DOHH2 (cell line): ENCODE results near the gene LOX.

Experiments
- H3F3A ChIP-seq: fragments of 200-600 bp; sonication (generic), shearing (Covaris generic); 2 replicates; pipeline ENCODE4 v1.6.0; 2016; ENCODE audit warnings: antibody characterized with exemption, mild to moderate bottlenecking; ENCODE audit not compliant: control insufficient read depth, insufficient read depth
- H3K27ac ChIP-seq: fragments of 200-600 bp; sonication (generic); 2 replicates; pipeline ENCODE4 v1.5.1; 2014; ENCODE audit warnings: low read depth, mild to moderate bottlenecking, low read length, moderate library complexity
- H3K27me3 ChIP-seq: fragments of 200-600 bp; sonication (generic); 2 replicates; pipeline ENCODE4 v1.6.1; 2014; ENCODE audit warnings: mild to moderate bottlenecking, low read length, mixed read lengths; ENCODE audit not compliant: control insufficient read depth
- H3K36me3 ChIP-seq: fragments of 200-600 bp; sonication (generic); 2 replicates; pipeline ENCODE4 v1.6.1; 2014; ENCODE audit warnings: mild to moderate bottlenecking, low read length, moderate library complexity, mixed read lengths; ENCODE audit not compliant: control insufficient read depth
- H3K4me1 ChIP-seq: fragments of 200-600 bp; sonication (generic); 2 replicates; pipeline ENCODE4 v1.6.1; 2014; ENCODE audit warnings: mild to moderate bottlenecking, low read length, mixed read lengths; ENCODE audit not compliant: control insufficient read depth
- H3K4me2 ChIP-seq: fragments of 200-600 bp; sonication (generic); 2 replicates; pipeline ENCODE4 v1.6.0; 2014; ENCODE audit warnings: mild to moderate bottlenecking, low read length, moderate library complexity
- H3K4me3 ChIP-seq: fragments of 200-600 bp; sonication (generic); 2 replicates; pipeline ENCODE4 v1.5.1; 2014; ENCODE audit warnings: mild to moderate bottlenecking, low read length, mixed read lengths
- H3K79me2 ChIP-seq: fragments of 200-600 bp; sonication (generic); 2 replicates; pipeline ENCODE4 v1.6.1; 2014; ENCODE audit warnings: mild to moderate bottlenecking, low read length, mixed read lengths; ENCODE audit not compliant: control insufficient read depth
- H3K9me2 ChIP-seq: fragments of 200-600 bp; sonication (generic); replicated peaks from 2 replicates; pipeline ENCODE4 v1.6.1; 2014; ENCODE audit warnings: mild to moderate bottlenecking, low read length, mixed read lengths; ENCODE audit not compliant: control insufficient read depth
- H3K9me3 ChIP-seq: fragments of 200-600 bp; sonication (generic); 2 replicates; pipeline ENCODE4 v1.6.1; 2014; ENCODE audit warnings: antibody characterized with exemption, low read length, mixed read lengths; ENCODE audit not compliant: control insufficient read depth, insufficient read depth
- H4K20me1 ChIP-seq: fragments of 200-600 bp; sonication (generic); 2 replicates; pipeline ENCODE4 v1.6.0; 2014; ENCODE audit warnings: low read depth, mild to moderate bottlenecking, antibody characterized with exemption, low read length, moderate library complexity; ENCODE audit not compliant: control insufficient read depth, insufficient read depth
- EZH2phosphoT487 ChIP-seq: fragments of 200-600 bp; sonication (generic); IDR thresholded peaks from 2 replicates; pipeline ENCODE4 v1.6.1; 2017; ENCODE audit warnings: borderline replicate concordance, mild to moderate bottlenecking, antibody characterized with exemption, low read length, moderate library complexity, mixed read lengths
- TF ChIP-seq, protein P1 (sequence below): fragments of 200-600 bp; sonication (generic); IDR thresholded peaks from one replicate; pipeline ENCODE4 v1.5.1; 2014; ENCODE audit warnings: antibody characterized with exemption, mild to moderate bottlenecking, low read depth, low read length; ENCODE audit not compliant: poor library complexity, severe bottlenecking

LOX gene, protein sequence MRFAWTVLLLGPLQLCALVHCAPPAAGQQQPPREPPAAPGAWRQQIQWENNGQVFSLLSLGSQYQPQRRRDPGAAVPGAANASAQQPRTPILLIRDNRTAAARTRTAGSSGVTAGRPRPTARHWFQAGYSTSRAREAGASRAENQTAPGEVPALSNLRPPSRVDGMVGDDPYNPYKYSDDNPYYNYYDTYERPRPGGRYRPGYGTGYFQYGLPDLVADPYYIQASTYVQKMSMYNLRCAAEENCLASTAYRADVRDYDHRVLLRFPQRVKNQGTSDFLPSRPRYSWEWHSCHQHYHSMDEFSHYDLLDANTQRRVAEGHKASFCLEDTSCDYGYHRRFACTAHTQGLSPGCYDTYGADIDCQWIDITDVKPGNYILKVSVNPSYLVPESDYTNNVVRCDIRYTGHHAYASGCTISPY

DNA sequence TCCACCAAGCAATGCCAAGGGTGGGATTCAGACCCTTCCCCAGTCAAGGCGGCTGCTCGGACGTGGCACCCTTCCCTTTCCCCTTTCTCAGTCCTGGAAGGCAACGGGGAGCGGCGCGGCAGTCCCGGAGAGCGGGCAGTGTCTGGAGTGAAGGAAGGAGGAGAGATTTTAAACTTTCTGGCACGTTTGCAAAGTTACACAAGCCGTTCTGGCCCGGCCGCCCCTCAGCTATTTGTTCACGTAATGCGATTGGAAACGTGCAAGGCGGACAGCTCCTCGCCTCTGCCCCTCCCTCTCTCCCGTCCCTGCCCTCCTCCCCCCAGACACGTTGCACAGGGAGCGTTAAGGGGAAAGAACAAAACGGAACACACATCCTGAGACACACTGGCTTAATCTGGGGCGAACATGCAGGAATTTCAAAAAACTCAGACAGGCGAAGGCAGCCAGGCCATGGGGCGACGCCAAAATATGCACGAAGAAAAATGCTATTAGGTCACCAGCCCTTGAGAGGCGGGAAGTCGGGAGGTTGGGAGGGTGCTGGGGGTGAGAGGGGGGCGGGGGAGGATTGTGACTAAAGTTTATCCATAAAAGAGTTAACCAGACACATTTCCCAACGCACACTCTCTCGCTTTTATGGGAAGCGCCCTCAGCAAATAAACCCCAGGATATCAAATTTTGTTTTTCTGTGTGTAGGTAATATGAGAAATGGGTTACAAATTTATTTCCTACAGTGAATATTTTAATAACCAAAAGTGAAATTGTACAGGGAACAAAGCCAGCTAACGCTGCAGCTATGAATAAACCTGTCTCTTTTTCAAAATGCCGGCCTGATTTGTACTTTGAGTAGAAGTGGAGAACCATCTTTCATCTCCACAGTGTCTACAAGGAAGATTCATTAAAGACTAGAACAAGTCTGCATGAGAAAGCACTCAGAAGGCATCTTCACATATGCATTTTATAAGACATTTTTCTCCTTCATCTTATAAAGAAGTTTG, at the start of gene LOX:
Gene LOX (minus strand): TSS at position 144 of the 995 bp plus-strand sequence. CDS start 274 bp downstream, outside the sequence.
- Histone ChIP-seq H3K27me3 (no peaks in the 10 kb centered on the region), H3K79me2 (no peaks in the 10 kb centered on the region), H3K4me1 (peaks cover 6% of the 10 kb centered on the region), H3K9me3 (peaks cover 3% of the 10 kb centered on the region; the same call in 1 of the 2 replicates), H3K4me2 (no peak within 1 kb of the TSS), H3K27ac (no peak within 1 kb of the TSS), H3F3A (no peaks in the 10 kb centered on the region), H3K4me3 (no peak within 1 kb of the TSS), H3K9me2 (no peaks in the 10 kb centered on the region), H4K20me1 (no peaks in the 10 kb centered on the region), H3K36me3 (no peaks in the 10 kb centered on the region)
- TF ChIP-seq EZH2phosphoT487: no peak
- TF ChIP-seq, protein P1, sequence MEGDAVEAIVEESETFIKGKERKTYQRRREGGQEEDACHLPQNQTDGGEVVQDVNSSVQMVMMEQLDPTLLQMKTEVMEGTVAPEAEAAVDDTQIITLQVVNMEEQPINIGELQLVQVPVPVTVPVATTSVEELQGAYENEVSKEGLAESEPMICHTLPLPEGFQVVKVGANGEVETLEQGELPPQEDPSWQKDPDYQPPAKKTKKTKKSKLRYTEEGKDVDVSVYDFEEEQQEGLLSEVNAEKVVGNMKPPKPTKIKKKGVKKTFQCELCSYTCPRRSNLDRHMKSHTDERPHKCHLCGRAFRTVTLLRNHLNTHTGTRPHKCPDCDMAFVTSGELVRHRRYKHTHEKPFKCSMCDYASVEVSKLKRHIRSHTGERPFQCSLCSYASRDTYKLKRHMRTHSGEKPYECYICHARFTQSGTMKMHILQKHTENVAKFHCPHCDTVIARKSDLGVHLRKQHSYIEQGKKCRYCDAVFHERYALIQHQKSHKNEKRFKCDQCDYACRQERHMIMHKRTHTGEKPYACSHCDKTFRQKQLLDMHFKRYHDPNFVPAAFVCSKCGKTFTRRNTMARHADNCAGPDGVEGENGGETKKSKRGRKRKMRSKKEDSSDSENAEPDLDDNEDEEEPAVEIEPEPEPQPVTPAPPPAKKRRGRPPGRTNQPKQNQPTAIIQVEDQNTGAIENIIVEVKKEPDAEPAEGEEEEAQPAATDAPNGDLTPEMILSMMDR: no peak

DNA sequence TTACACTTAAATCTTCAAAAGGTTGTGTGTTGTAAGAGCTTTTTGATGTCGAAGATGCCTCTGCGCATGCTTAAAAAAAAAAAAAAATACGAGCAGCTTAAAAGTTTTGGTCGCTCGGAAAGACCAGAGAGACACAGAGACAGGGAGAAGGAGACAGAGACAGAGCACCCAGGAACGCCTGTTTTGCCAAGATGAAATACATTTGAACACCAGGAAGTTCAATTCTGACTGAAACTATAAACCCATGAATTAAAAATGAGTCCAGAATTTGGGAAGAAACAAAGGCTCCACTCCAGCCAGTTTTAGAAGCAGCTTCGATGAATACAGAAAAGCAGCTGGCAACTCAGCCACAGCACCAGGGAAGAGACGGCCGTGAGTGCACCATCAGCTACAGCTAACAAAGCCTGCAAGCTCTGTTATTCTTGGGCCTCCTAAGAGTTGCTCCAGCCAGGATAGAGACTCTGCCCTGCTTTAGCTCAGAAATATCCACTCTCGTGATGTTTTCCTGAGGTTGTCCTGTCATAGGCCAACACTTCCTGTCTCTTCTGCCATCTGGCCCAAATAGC, 48.8 kb upstream of the LOX start:
- Histone ChIP-seq H3K9me2 (no peaks in the 10 kb centered on the region), H3K27me3 (no peaks in the 10 kb centered on the region), H3K4me3 (no peak overlapping the region), H4K20me1 (no peaks in the 10 kb centered on the region), H3K4me2 (no peak overlapping the region), H3K36me3 (no peaks in the 10 kb centered on the region), H3K27ac (no peak overlapping the region), H3K79me2 (no peaks in the 10 kb centered on the region), H3K9me3 (no peaks in the 10 kb centered on the region), H3F3A (no peaks in the 10 kb centered on the region), H3K4me1 (no peaks in the 10 kb centered on the region)
- TF ChIP-seq, protein P1: no peak
- no peak for TF ChIP-seq EZH2phosphoT487

DNA sequence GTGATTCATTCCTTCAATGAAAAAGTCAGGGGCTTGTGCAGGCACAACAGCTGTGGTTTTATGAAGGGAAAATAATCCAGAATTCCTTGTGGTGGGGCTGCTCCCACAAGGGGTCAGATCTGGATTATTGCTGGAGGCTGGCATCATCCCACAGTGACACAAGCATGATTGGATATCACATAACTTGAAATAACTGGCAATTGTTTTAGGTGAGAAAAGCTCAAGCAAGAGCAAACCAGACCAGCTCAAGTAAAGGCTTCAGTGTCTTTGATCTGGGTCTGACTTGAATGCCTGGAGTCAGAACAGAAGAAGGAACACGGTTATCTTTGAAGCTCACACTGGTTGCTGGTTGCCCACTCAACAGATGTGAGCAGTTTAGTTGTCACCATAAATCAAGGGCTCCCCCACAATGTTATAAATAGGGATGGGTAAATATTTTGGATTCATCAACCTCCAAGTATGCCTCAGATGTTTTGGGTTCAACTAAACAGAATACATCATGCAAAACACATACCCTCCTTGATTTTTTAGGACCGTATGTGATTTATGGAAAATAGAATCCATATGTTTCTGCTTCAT, 48.2 kb upstream of the LOX start:
- no peaks in the 10 kb centered on the region for H3K27me3 ChIP-seq
- H3K4me3 ChIP-seq: no peak overlapping the region
- no peaks in the 10 kb centered on the region for H3K9me3 ChIP-seq
- no peaks in the 10 kb centered on the region for H4K20me1 ChIP-seq
- no peak overlapping the region for H3K27ac ChIP-seq
- no peaks in the 10 kb centered on the region for H3K9me2 ChIP-seq
- H3K4me2 ChIP-seq: no peak overlapping the region
- TF ChIP-seq, protein P1: no peak
- TF ChIP-seq EZH2phosphoT487: no peak
- no peaks in the 10 kb centered on the region for H3K4me1 ChIP-seq
- H3F3A ChIP-seq: no peaks in the 10 kb centered on the region
- H3K36me3 ChIP-seq: no peaks in the 10 kb centered on the region
- no peaks in the 10 kb centered on the region for H3K79me2 ChIP-seq
